Measurements from ENCODE around the gene ACAD9.

GRCh38 chr3:128917291-128917690, 37.9 kb downstream of the ACAD9 start:
- no peak for TF ChIP-seq FOXM1 (CRISPR knock-in tag; IDR thresholded peaks at IDR 0.05)
- no peak for TF ChIP-seq SYNCRIP (IDR thresholded peaks at IDR 0.05; ENCODE audit: insufficient read depth, low read depth, low read length)
- TF ChIP-seq GTF2F1 (IDR thresholded peaks at IDR 0.05; ENCODE audit: low read length), result no peak
- no peak for TF ChIP-seq USF2 (IDR thresholded peaks at IDR 0.05; ENCODE audit: low read depth, low read length)
- TF ChIP-seq USF2 (CRISPR knock-in tag; IDR thresholded peaks at IDR 0.05; ENCODE audit: borderline replicate concordance), result no peak
- TF ChIP-seq EZH2 (conservative IDR thresholded peaks at IDR 0.05; ENCODE audit: low read depth, low read length), result no peak
- TF ChIP-seq HDAC2 (CRISPR knock-in tag; IDR thresholded peaks at IDR 0.05), result no peak
- TF ChIP-seq CTCF (CRISPR knock-in tag; IDR thresholded peaks at IDR 0.05), result 0 out of 2 replicates have a peak, but pooled peaks have one; percentile 15
- no peak for TF ChIP-seq PTBP1 (IDR thresholded peaks at IDR 0.05; ENCODE audit: low read depth, low read length, poor library complexity, severe bottlenecking)
- no peak for TF ChIP-seq CREB1 (IDR thresholded peaks at IDR 0.05)
- no peak for TF ChIP-seq CREB1 (CRISPR knock-in tag; IDR thresholded peaks at IDR 0.05)
- TF ChIP-seq ZSCAN29 (CRISPR knock-in tag; conservative IDR thresholded peaks at IDR 0.05), result no peak
- TF ChIP-seq MLX (CRISPR knock-in tag; IDR thresholded peaks at IDR 0.05), result no peak

All from HepG2 (cell line).